ENCODE measurements around the gene LPCAT1. TPM values are rescaled to one million over a fixed set of nuclear protein-coding genes. Genes with fewer than 3 reads are reported as not detected.
"Not testable (repeated sequence)": the region's sequence is repeated elsewhere in the genome, so short reads cannot be mapped to it uniquely, and the experiment has no call there.

The LPCAT1 gene
- total RNA-seq, 1 donor from 2014 or later, result 41.9 TPM

- peaks cover 26% of the 10 kb centered on the region for H3K4me1 ChIP-seq (ENCODE audit: insufficient read depth, low read length)
- peaks cover 20% of the 10 kb centered on the region for H3K4me1 Mint-ChIP-seq (ENCODE audit: low read depth, unreplicated experiment)
- peaks cover 12% of the 10 kb centered on the region for H3K36me3 ChIP-seq (ENCODE audit: insufficient read depth, low read length)
- peak overlapping the region; percentile 20 for H3K9ac ChIP-seq (ENCODE audit: low read length)
- peaks cover 93% of the 10 kb centered on the region for H3K79me2 ChIP-seq (ENCODE audit: insufficient read depth, low read length)
- H3K4me2 ChIP-seq (ENCODE audit: low read length), result no peak overlapping the region
- H3K27ac ChIP-seq (ENCODE audit: low read depth, low read length), result no peak overlapping the region
- H3K27me3 ChIP-seq (ENCODE audit: insufficient read depth, low read length), result no peaks in the 10 kb centered on the region
- H3K36me3 Mint-ChIP-seq (ENCODE audit: low read depth, unreplicated experiment), result peaks cover 7% of the 10 kb centered on the region
- no peaks in the 10 kb centered on the region for H3K9me3 Mint-ChIP-seq (ENCODE audit: unreplicated experiment)
- H3K9me3 ChIP-seq (ENCODE audit: insufficient read depth, low read depth, low read length), result no peaks in the 10 kb centered on the region
- H3K4me3 ChIP-seq (ENCODE audit: insufficient read depth, low read depth, low read length), result no peak overlapping the region
- no peak overlapping the region for H2AFZ ChIP-seq (ENCODE audit: low read depth, low read length)
- no peaks in the 10 kb centered on the region for H3K27me3 Mint-ChIP-seq (ENCODE audit: low read depth, unreplicated experiment)
- FAIRE-seq (no peak), DNase-seq (ENCODE audit: low read depth) (no peak)
- H4K20me1 ChIP-seq (ENCODE audit: insufficient read depth, low read length), result peaks cover 100% of the 10 kb centered on the region
- no peak overlapping the region for H3K27ac Mint-ChIP-seq (ENCODE audit: unreplicated experiment)
- TF ChIP-seq EZH2 (IDR thresholded peaks at IDR 0.05; ENCODE audit: insufficient read depth, low read length), result no peak
- TF ChIP-seq, protein P1, sequence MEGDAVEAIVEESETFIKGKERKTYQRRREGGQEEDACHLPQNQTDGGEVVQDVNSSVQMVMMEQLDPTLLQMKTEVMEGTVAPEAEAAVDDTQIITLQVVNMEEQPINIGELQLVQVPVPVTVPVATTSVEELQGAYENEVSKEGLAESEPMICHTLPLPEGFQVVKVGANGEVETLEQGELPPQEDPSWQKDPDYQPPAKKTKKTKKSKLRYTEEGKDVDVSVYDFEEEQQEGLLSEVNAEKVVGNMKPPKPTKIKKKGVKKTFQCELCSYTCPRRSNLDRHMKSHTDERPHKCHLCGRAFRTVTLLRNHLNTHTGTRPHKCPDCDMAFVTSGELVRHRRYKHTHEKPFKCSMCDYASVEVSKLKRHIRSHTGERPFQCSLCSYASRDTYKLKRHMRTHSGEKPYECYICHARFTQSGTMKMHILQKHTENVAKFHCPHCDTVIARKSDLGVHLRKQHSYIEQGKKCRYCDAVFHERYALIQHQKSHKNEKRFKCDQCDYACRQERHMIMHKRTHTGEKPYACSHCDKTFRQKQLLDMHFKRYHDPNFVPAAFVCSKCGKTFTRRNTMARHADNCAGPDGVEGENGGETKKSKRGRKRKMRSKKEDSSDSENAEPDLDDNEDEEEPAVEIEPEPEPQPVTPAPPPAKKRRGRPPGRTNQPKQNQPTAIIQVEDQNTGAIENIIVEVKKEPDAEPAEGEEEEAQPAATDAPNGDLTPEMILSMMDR (IDR thresholded peaks at IDR 0.05; ENCODE audit: insufficient read depth, low read depth, low read length), result no peak
- H3K4me3 Mint-ChIP-seq (ENCODE audit: unreplicated experiment), result no peak overlapping the region
These were observed 8.3 kb downstream of the LPCAT1 start for GRCh38 chr5:1515311-1515920.

GRCh38 chr5:1514819-1515310 lies 8.9 kb downstream of the LPCAT1 start:
- not testable (repeated sequence) for H3K4me3 Mint-ChIP-seq (ENCODE audit: unreplicated experiment); H3K27ac Mint-ChIP-seq (ENCODE audit: unreplicated experiment); H3K27me3 Mint-ChIP-seq (ENCODE audit: low read depth, unreplicated experiment); H3K4me3 ChIP-seq (ENCODE audit: insufficient read depth, low read depth, low read length); FAIRE-seq; H3K36me3 ChIP-seq (ENCODE audit: insufficient read depth, low read length); H3K9ac ChIP-seq (ENCODE audit: low read length); H2AFZ ChIP-seq (ENCODE audit: low read depth, low read length); H3K36me3 Mint-ChIP-seq (ENCODE audit: low read depth, unreplicated experiment); DNase-seq (ENCODE audit: low read depth); H3K4me2 ChIP-seq (ENCODE audit: low read length); H3K9me3 ChIP-seq (ENCODE audit: insufficient read depth, low read depth, low read length); H3K27ac ChIP-seq (ENCODE audit: low read depth, low read length); H3K9me3 Mint-ChIP-seq (ENCODE audit: unreplicated experiment); H3K27me3 ChIP-seq (ENCODE audit: insufficient read depth, low read length)
- Histone ChIP-seq H3K79me2 (ENCODE audit: insufficient read depth, low read length) (peaks cover 93% of the 10 kb centered on the region), H3K4me1 (ENCODE audit: insufficient read depth, low read length) (peaks cover 26% of the 10 kb centered on the region), H4K20me1 (ENCODE audit: insufficient read depth, low read length) (peaks cover 100% of the 10 kb centered on the region)
- H3K4me1 Mint-ChIP-seq (ENCODE audit: low read depth, unreplicated experiment), result peaks cover 20% of the 10 kb centered on the region

- FAIRE-seq (no peak), DNase-seq (ENCODE audit: low read depth) (no peak)
- Mint-ChIP-seq H3K27ac (ENCODE audit: unreplicated experiment) (no peak overlapping the region), H3K36me3 (ENCODE audit: low read depth, unreplicated experiment) (peaks cover 3% of the 10 kb centered on the region), H3K27me3 (ENCODE audit: low read depth, unreplicated experiment) (no peaks in the 10 kb centered on the region), H3K4me3 (ENCODE audit: unreplicated experiment) (no peak overlapping the region), H3K4me1 (ENCODE audit: low read depth, unreplicated experiment) (peaks cover 20% of the 10 kb centered on the region), H3K9me3 (ENCODE audit: unreplicated experiment) (no peaks in the 10 kb centered on the region)
- H2AFZ ChIP-seq (ENCODE audit: low read depth, low read length), result no peak overlapping the region
- H3K79me2 ChIP-seq (ENCODE audit: insufficient read depth, low read length), result peaks cover 93% of the 10 kb centered on the region
- TF ChIP-seq, protein P1 (IDR thresholded peaks at IDR 0.05; ENCODE audit: insufficient read depth, low read depth, low read length), result no peak
- TF ChIP-seq EZH2 (IDR thresholded peaks at IDR 0.05; ENCODE audit: insufficient read depth, low read length), result no peak
- peaks cover 100% of the 10 kb centered on the region for H4K20me1 ChIP-seq (ENCODE audit: insufficient read depth, low read length)
- peaks cover 26% of the 10 kb centered on the region for H3K4me1 ChIP-seq (ENCODE audit: insufficient read depth, low read length)
- H3K27ac ChIP-seq (ENCODE audit: low read depth, low read length), result no peak overlapping the region
- H3K9me3 ChIP-seq (ENCODE audit: insufficient read depth, low read depth, low read length), result no peaks in the 10 kb centered on the region
- peaks cover 3% of the 10 kb centered on the region for H3K36me3 ChIP-seq (ENCODE audit: insufficient read depth, low read length)
- no peak overlapping the region for H3K9ac ChIP-seq (ENCODE audit: low read length)
- H3K4me3 ChIP-seq (ENCODE audit: insufficient read depth, low read depth, low read length), result no peak overlapping the region
- no peak overlapping the region for H3K4me2 ChIP-seq (ENCODE audit: low read length)
- H3K27me3 ChIP-seq (ENCODE audit: insufficient read depth, low read length), result no peaks in the 10 kb centered on the region
These were observed 9.5 kb downstream of the LPCAT1 start for GRCh38 chr5:1514027-1514818.
